Endothelial cell (in vitro differentiated cells): ENCODE results near the gene RAP2B. TPM values are rescaled to one million over a fixed set of nuclear protein-coding genes. Genes with fewer than 3 reads are reported as not detected.

Experiments used
- DNase-seq: peaks from one replicate; pipeline ENCODE4 v3.0.0; 2021; ENCODE audit warnings: low spot score
- H3K27ac Mint-ChIP-seq: one replicate; pipeline ENCODE4 v1.8.0; 2021; ENCODE audit warnings: mixed read lengths, inconsistent platforms; ENCODE audit not compliant: unreplicated experiment
- H3K27me3 Mint-ChIP-seq: one replicate; pipeline ENCODE4 v1.8.0; 2021; ENCODE audit warnings: mild to moderate bottlenecking, moderate library complexity, mixed read lengths, inconsistent platforms; ENCODE audit not compliant: unreplicated experiment
- H3K36me3 Mint-ChIP-seq: one replicate; pipeline ENCODE4 v1.8.0; 2021; ENCODE audit warnings: mild to moderate bottlenecking, low read depth, mixed read lengths, inconsistent platforms; ENCODE audit not compliant: unreplicated experiment
- H3K4me1 Mint-ChIP-seq: one replicate; pipeline ENCODE4 v1.8.0; 2021; ENCODE audit warnings: mild to moderate bottlenecking, mixed read lengths, inconsistent platforms; ENCODE audit not compliant: unreplicated experiment
- H3K4me3 Mint-ChIP-seq: one replicate; pipeline ENCODE4 v1.8.0; 2021; ENCODE audit warnings: mild to moderate bottlenecking, mixed read lengths, inconsistent platforms; ENCODE audit not compliant: unreplicated experiment
- H3K9me3 Mint-ChIP-seq: one replicate; pipeline ENCODE4 v1.8.0; 2021; ENCODE audit warnings: mixed read lengths, inconsistent platforms; ENCODE audit not compliant: unreplicated experiment
- CTCF ChIP-seq: fragments of 200-600 bp; sonication (generic); IDR thresholded peaks from one replicate; pipeline ENCODE4 v1.5.0; 2021; ENCODE audit warnings: antibody characterized with exemption; ENCODE audit not compliant: unreplicated experiment
- total RNA-seq: library from RNA; stranded (reverse); fragmentation: NEBNext Ultra II Directional; extraction: Animal tissue kit (Norgen Biotek cat#: 25700); gene quantifications from one replicate; pipeline ENCODE4 v1.2.1, GENCODE V29; 2021; ENCODE audit not compliant: unreplicated experiment

The RAP2B gene
- total RNA-seq, 1 donor from 2014 or later, result 33.7 TPM

- Mint-ChIP-seq H3K27ac (no peak overlapping the region), H3K36me3 (peaks cover 3% of the 10 kb centered on the region), H3K27me3 (no peaks in the 10 kb centered on the region), H3K4me3 (no peak overlapping the region), H3K4me1 (peaks cover 28% of the 10 kb centered on the region), H3K9me3 (no peaks in the 10 kb centered on the region)
- no peak for TF ChIP-seq CTCF
- no peak for DNase-seq
Observed at GRCh38 chr3:153215966-153216365, 53.9 kb downstream of the RAP2B start.

DNA sequence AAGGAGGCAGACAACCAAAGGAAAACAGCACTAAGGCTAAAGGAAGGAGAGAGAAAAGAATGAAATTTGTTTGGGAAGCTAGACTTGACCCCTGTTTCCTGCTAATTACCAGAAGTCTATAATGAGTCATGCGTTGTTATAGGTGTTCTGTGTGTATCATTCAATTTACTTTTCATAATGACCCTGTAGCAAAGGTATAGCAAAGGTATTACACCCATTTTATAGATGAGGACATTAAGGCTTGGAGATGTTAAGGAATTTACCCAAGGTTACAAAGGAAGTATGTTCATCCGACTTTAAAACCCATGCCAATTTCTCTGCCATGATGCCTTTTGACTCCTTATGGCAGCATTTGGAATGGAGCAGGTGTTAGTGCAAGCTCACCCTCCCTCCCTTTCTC, 54.9 kb downstream of the RAP2B start:
- Mint-ChIP-seq H3K27me3 (peaks cover 3% of the 10 kb centered on the region), H3K27ac (no peak overlapping the region)

DNA sequence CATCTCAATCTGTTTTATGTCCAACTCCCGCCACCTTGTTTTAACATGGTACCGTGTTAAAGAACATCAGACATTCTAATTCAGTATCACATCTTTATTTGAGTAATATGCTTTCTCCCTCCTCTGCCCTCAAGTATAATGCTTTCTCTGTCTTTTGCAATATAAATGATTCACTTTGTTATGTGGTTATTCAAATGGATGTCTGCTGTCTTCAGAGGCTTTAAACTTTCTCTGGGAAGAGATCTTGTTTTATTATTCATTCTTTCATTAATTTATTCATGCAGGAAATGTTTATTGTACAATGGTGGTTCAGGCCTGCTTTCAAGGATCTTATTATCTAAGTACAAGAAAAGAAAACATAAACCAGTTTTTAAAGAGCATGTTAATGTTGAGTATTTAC, 57.1 kb downstream of the RAP2B start:
- Mint-ChIP-seq H3K9me3 (no peaks in the 10 kb centered on the region), H3K36me3 (peaks cover 3% of the 10 kb centered on the region), H3K4me3 (no peak overlapping the region), H3K27ac (no peak overlapping the region), H3K4me1 (peaks cover 37% of the 10 kb centered on the region), H3K27me3 (peaks cover 4% of the 10 kb centered on the region)
- no peak for DNase-seq
- TF ChIP-seq CTCF, result no peak

More for the DNA sequence above, 54.9 kb downstream of the RAP2B start:
- TF ChIP-seq CTCF, result no peak
- no peak for DNase-seq
- H3K4me3 Mint-ChIP-seq, result no peak overlapping the region
- no peaks in the 10 kb centered on the region for H3K9me3 Mint-ChIP-seq
- peaks cover 3% of the 10 kb centered on the region for H3K36me3 Mint-ChIP-seq
- H3K4me1 Mint-ChIP-seq, result peaks cover 36% of the 10 kb centered on the region
